CD4-positive, alpha-beta memory T cell (primary cell): Measurements from ENCODE around the gene CNOT6L. TPM values are rescaled to one million over a fixed set of nuclear protein-coding genes. Genes with fewer than 3 reads are reported as not detected.
A peak's percentile ranks its signal among the peaks of the same experiment; 100 is the strongest.

Experiments
- CTCF ChIA-PET: fragments of 350-600 bp; sonication (Branson Sonifier 250); formaldehyde crosslinking; loops from one replicate; lab custom pipeline; 2021; ENCODE audit warnings: inconsistent platforms; ENCODE audit not compliant: partially characterized antibody; lab: Charles Lee
- POLR2A ChIA-PET: fragments of 350-600 bp; sonication (Branson Sonifier 250); formaldehyde crosslinking; loops from one replicate; lab custom pipeline; 2021; ENCODE audit not compliant: partially characterized antibody; lab: Charles Lee
- DNase-seq, 5 donors: peaks; one replicate each; pipeline versions ENCODE4 v3.0.0 to v3.0.0-alpha.2; 2020 to 2022; ENCODE audit warnings: mixed read lengths in 1 of 5
- H3K27ac ChIP-seq: one replicate; pipeline ENCODE4 v1.7.0; 2013; ENCODE audit warnings: low read depth, low read length
- H3K27me3 ChIP-seq: 2 replicates; pipeline ENCODE4 v1.7.0; 2013; ENCODE audit warnings: mild to moderate bottlenecking, low read length, moderate library complexity; ENCODE audit not compliant: insufficient read depth
- H3K36me3 ChIP-seq: 2 replicates; pipeline ENCODE4 v1.7.0; 2013; ENCODE audit warnings: mild to moderate bottlenecking, low read length, moderate library complexity; ENCODE audit not compliant: insufficient read depth
- H3K4me1 ChIP-seq: 2 replicates; pipeline ENCODE4 v1.7.0; 2013; ENCODE audit warnings: mild to moderate bottlenecking, low read length, moderate library complexity; ENCODE audit not compliant: insufficient read depth
- H3K4me3 ChIP-seq, 2 donors: one replicate each; pipeline ENCODE4 v1.7.0; 2013; ENCODE audit warnings: low read length in 2 of 2, mild to moderate bottlenecking in 1 of 2
- H3K9me3 ChIP-seq, 2 donors: one replicate each; pipeline ENCODE4 v1.7.0; 2013; ENCODE audit warnings: low read length in 2 of 2, control low read depth in 1 of 2; ENCODE audit not compliant: control insufficient read depth in 1 of 2
- H3K27ac Mint-ChIP-seq, 7 donors: one replicate each; pipeline ENCODE4 v1.8.0; 2020 to 2021; ENCODE audit warnings: mixed read lengths in 7 of 7, mild to moderate bottlenecking in 6 of 7, inconsistent platforms in 3 of 7, moderate library complexity in 3 of 7
- H3K27me3 Mint-ChIP-seq, 2 donors: one replicate each; pipeline ENCODE4 v1.8.0; 2020 to 2021; ENCODE audit warnings: mixed read lengths in 2 of 2
- H3K36me3 Mint-ChIP-seq, 2 donors: one replicate each; pipeline ENCODE4 v1.8.0; 2020 to 2021; ENCODE audit warnings: mixed read lengths in 2 of 2, inconsistent platforms in 1 of 2, mild to moderate bottlenecking in 1 of 2
- H3K4me1 Mint-ChIP-seq, 4 donors: one replicate each; pipeline ENCODE4 v1.8.0; 2020 to 2021; ENCODE audit warnings: mixed read lengths in 4 of 4, mild to moderate bottlenecking in 1 of 4
- H3K4me3 Mint-ChIP-seq, 8 donors: one replicate each; pipeline ENCODE4 v1.8.0; 2020 to 2021; ENCODE audit warnings: mixed read lengths in 8 of 8, mild to moderate bottlenecking in 7 of 8, moderate library complexity in 6 of 8, inconsistent platforms in 3 of 8
- H3K9me3 Mint-ChIP-seq, 8 donors: one replicate each; pipeline ENCODE4 v1.8.0; 2020 to 2021; ENCODE audit warnings: mixed read lengths in 8 of 8, mild to moderate bottlenecking in 5 of 8, inconsistent platforms in 3 of 8, moderate library complexity in 1 of 8
- intact Hi-C: fragments of 100-400 bp; cut with micrococcal nuclease; formaldehyde crosslinking; loops from one replicate; pipeline ENCODE4 v1.15.1; 2023
- polyA plus RNA-seq, 2 donors: library from polyadenylated mRNA; unstranded; fragments of 300-500 nt; fragmentation: Illumina TruSeq; gene quantifications; one replicate each; pipeline ENCODE4 v1.2.3, GENCODE V29; 2021
- total RNA-seq, 2 experiments: library from RNA; stranded (reverse); gene quantifications; one replicate each; pipeline ENCODE4 v1.2.3, GENCODE V29; 2021

CNOT6L gene
- total and polyA plus RNA-seq, 4 experiments from 2014 or later: 34.3 to 225 (median 126) TPM

DNA sequence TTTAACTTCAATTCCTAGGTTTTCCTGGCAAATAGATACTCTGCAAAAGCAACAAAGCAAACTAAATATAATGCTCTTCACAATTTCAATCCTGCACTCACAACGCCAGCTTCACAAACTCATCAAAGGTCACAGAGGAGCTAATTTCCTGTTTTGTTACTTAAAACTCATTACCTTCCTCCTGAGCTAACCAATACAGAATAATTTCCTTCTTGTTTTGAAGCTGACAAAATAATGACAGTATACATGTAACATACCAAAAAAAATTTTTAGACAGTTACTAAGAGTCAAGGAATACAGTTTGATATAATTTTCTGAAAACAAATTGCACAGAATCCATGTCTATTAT is 17.9 kb downstream of the CNOT6L start:
- POLR2A ChIA-PET: interaction anchor here (0.6 to 4.5 kb wide), 13 partner anchors 12 to 1805 kb away, joined by 3 to 83 read pairs (median 4); partner anchors contain the start of genes CNOT6L and MRPL1
- H3K4me1 Mint-ChIP-seq: peaks cover 50 to 93% (median 69%) of the 10 kb centered on the region in 4 donors
- peak overlapping the region in 1 of 2 donors; percentile 21 for H3K4me3 ChIP-seq
- H3K36me3 Mint-ChIP-seq: peaks cover 10 to 26% of the 10 kb centered on the region in 2 donors
- no peaks in the 10 kb centered on the region for H3K9me3 ChIP-seq
- no peaks in the 10 kb centered on the region for H3K27me3 ChIP-seq
- CTCF ChIA-PET: interaction anchor here (0.6 to 3.5 kb wide), 8 partner anchors 16 to 69 kb away, joined by 3 to 26 read pairs (median 4); partner anchors contain the start of gene MRPL1
- H3K27me3 Mint-ChIP-seq: no peaks in the 10 kb centered on the region
- DNase-seq: peak; percentile 35 to 51 (median 47)
- peak overlapping the region; percentile 59 to 84 (median 80) for H3K4me3 Mint-ChIP-seq
- peaks cover 98% of the 10 kb centered on the region for H3K4me1 ChIP-seq
- H3K36me3 ChIP-seq: no peaks in the 10 kb centered on the region
- H3K27ac ChIP-seq: peak overlapping the region; percentile 49
- intact Hi-C loops: loop anchor here (1.0 to 10.0 kb wide), 3 partner anchors 9 to 636 kb away; partner anchors contain the start of gene MRPL1
- H3K9me3 Mint-ChIP-seq: peaks cover 0 to 3% (median 0%) of the 10 kb centered on the region in 8 donors
- H3K27ac Mint-ChIP-seq: peak overlapping the region; percentile 18 to 90 (median 65)

DNA sequence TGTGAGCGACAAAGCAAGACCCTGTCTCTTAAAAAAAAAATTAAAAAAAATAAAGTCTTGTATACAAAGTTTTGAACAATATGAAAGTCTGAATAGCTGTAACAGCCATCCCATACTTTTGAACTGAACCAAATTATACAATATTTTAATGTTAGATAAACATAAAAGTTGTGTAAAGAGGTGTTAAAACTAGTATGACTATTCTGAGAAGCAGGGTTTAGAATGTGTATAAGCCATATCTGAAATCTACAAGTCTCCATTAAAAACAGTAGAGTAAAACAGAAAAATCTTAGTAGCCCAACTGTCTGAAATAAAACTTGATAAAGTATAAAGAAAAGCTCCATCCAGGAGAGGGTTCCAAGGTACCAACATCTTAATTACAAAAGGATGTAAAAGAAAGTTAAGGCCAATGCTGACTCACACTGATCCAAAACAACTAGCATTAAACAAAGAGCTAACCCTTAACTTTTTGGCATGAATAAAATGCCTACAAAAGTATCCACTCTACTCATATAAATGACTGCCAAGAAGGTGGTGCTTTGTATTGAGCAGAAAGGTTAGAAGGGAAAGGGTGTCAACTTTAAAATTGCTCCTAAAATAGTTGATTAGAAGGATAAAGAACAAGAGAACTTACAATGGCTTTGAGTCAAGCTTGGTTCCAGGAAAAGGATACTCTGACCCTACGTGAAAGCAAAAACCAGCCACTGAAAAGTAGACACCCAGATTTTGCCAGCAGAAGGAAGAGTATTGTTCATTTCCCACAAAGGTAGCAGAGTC is 18.5 kb downstream of the CNOT6L start:
- H3K27me3 Mint-ChIP-seq: no peaks in the 10 kb centered on the region
- H3K36me3 Mint-ChIP-seq: peaks cover 14 to 28% of the 10 kb centered on the region in 2 donors
- peak overlapping the region; percentile 18 to 90 (median 62) for H3K27ac Mint-ChIP-seq
- intact Hi-C loops: loop anchor here (1.0 to 10.0 kb wide), 3 partner anchors 8 to 636 kb away; partner anchors contain the start of gene MRPL1
- H3K4me1 Mint-ChIP-seq: peaks cover 47 to 92% (median 67%) of the 10 kb centered on the region in 4 donors
- Histone ChIP-seq H3K27ac (peak overlapping the region; percentile 49), H3K9me3 (no peaks in the 10 kb centered on the region), H3K4me3 (peak overlapping the region in 1 of 2 donors; percentile 21), H3K27me3 (no peaks in the 10 kb centered on the region), H3K4me1 (peaks cover 95% of the 10 kb centered on the region), H3K36me3 (no peaks in the 10 kb centered on the region)
- ChIA-PET CTCF (interaction anchor here (0.6 to 3.5 kb wide), 10 partner anchors 15 to 70 kb away, joined by 3 to 26 read pairs (median 4); partner anchors contain the start of gene MRPL1), POLR2A (interaction anchor here (0.6 to 4.5 kb wide), 12 partner anchors 11 to 1805 kb away, joined by 3 to 83 read pairs (median 4); partner anchors contain the start of genes CNOT6L and MRPL1)
- peak overlapping the region; percentile 59 to 84 (median 80) for H3K4me3 Mint-ChIP-seq
- H3K9me3 Mint-ChIP-seq: peaks cover 0 to 4% (median 0%) of the 10 kb centered on the region in 8 donors
- no peak for DNase-seq

DNA sequence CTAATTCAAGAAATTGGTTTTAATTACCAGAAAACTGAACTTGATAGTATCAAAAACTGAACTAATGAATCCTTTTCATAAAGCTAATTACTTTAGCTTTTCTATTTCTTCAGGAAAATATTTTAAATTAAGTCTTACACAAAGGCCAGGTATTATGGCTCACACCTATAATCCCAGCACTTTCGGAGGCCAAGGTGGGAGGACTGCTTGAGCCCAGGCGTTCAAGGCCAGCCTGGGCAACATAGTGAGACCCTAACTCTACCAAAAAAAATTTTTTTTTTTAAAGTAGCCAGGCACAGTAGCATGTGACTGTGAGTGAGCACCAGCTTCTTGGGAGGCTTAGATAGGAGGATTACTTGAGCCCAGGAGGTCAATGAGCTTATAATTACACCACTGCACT is 19.1 kb downstream of the CNOT6L start:
- H3K27me3 ChIP-seq: no peaks in the 10 kb centered on the region
- DNase-seq: no peak
- CTCF ChIA-PET: interaction anchor here (0.6 to 3.5 kb wide), 8 partner anchors 15 to 62 kb away, joined by 3 to 26 read pairs (median 4); partner anchors contain the start of gene MRPL1
- Mint-ChIP-seq H3K27ac (peak overlapping the region in 3 of 7 donors; percentile 13 to 87 (median 59)), H3K4me3 (peak overlapping the region in 5 of 8 donors; percentile 6 to 41 (median 37)), H3K27me3 (no peaks in the 10 kb centered on the region), H3K9me3 (peaks cover 0 to 4% (median 0%) of the 10 kb centered on the region in 8 donors), H3K36me3 (peaks cover 20 to 30% of the 10 kb centered on the region in 2 donors), H3K4me1 (peaks cover 47 to 92% (median 68%) of the 10 kb centered on the region in 4 donors)
- no peak overlapping the region for H3K4me3 ChIP-seq
- H3K36me3 ChIP-seq: no peaks in the 10 kb centered on the region
- peaks cover 94% of the 10 kb centered on the region for H3K4me1 ChIP-seq
- no peaks in the 10 kb centered on the region for H3K9me3 ChIP-seq
- H3K27ac ChIP-seq: peak overlapping the region; percentile 31
- POLR2A ChIA-PET: interaction anchor here (0.8 to 4.5 kb wide), 6 partner anchors 12 to 62 kb away, joined by 4 to 83 read pairs (median 8); partner anchors contain the start of genes CNOT6L and MRPL1
- intact Hi-C loops: loop anchor here (10.0 kb wide), 1 partner anchor 635 kb away; no protein-coding TSS in a partner anchor

DNA sequence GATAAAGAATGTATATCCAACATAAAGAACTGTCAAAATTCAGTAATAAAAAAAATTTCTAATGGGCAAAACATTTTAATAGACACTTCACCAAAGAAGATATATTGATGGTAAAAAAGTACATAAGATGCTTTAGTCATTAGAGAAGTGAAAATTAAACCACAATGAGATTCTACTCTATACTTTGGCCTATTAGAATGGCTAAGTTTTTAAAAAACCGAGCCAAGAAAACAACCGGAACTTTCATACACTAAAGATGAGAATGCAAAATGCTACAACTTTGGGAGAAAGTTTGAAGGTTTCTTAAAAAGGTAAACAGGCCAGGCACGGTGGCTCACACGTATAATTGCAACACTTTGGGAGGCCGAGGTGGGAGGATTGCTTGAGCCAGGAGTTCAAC is 20.8 kb downstream of the CNOT6L start:
- ChIA-PET CTCF (interaction anchor here (3.3 to 3.5 kb wide), 2 partner anchors 19 to 63 kb away, joined by 18 to 26 read pairs; partner anchors contain the start of gene MRPL1), POLR2A (interaction anchor here (3.5 to 4.5 kb wide), 2 partner anchors 21 to 64 kb away, joined by 43 to 83 read pairs; partner anchors contain the start of genes CNOT6L and MRPL1)
- DNase-seq: no peak
- Mint-ChIP-seq H3K27ac (peak overlapping the region; percentile 59 to 91 (median 82)), H3K27me3 (no peaks in the 10 kb centered on the region), H3K4me1 (peaks cover 50 to 89% (median 70%) of the 10 kb centered on the region in 4 donors), H3K9me3 (peaks cover 0 to 6% (median 0%) of the 10 kb centered on the region in 8 donors), H3K36me3 (peaks cover 21 to 26% of the 10 kb centered on the region in 2 donors), H3K4me3 (peak overlapping the region; percentile 55 to 76 (median 66))
- Histone ChIP-seq H3K4me3 (no peak overlapping the region), H3K4me1 (peaks cover 88% of the 10 kb centered on the region), H3K27me3 (no peaks in the 10 kb centered on the region), H3K9me3 (no peaks in the 10 kb centered on the region), H3K27ac (no peak overlapping the region), H3K36me3 (no peaks in the 10 kb centered on the region)
- intact Hi-C loops: no loop called here

DNA sequence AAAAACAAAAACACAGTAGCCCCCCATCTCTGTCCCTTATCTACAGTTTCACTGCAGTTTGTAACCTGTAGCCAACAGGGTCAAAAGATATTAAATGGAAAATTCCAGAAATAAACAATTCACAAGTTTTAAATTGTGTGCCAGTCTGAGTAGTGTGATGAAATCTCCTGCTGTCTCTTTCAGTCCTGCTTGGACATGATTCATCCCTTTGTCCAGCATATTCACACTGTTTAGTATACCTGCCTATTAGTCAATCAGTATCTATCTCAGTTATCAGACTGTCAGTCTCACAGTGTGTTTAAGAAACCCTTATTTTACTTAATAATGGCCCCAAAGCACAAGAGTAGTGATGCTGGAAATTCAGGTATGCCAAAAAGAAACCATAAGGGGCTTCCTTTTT is 21.9 kb downstream of the CNOT6L start:
- Mint-ChIP-seq H3K27me3 (no peaks in the 10 kb centered on the region), H3K9me3 (peaks cover 0 to 6% (median 0%) of the 10 kb centered on the region in 8 donors), H3K4me1 (peaks cover 50 to 89% (median 70%) of the 10 kb centered on the region in 4 donors), H3K27ac (peak overlapping the region in 5 of 7 donors; percentile 35 to 85 (median 59)), H3K36me3 (peaks cover 21 to 27% of the 10 kb centered on the region in 2 donors), H3K4me3 (peak overlapping the region in 6 of 8 donors; percentile 20 to 70 (median 46))
- H3K36me3 ChIP-seq: no peaks in the 10 kb centered on the region
- H3K9me3 ChIP-seq: no peaks in the 10 kb centered on the region
- intact Hi-C loops: no loop called here
- POLR2A ChIA-PET: no interaction called here
- H3K4me1 ChIP-seq: peaks cover 88% of the 10 kb centered on the region
- DNase-seq: no peak
- H3K4me3 ChIP-seq: no peak overlapping the region
- no peaks in the 10 kb centered on the region for H3K27me3 ChIP-seq
- H3K27ac ChIP-seq: no peak overlapping the region
- CTCF ChIA-PET: no interaction called here

DNA sequence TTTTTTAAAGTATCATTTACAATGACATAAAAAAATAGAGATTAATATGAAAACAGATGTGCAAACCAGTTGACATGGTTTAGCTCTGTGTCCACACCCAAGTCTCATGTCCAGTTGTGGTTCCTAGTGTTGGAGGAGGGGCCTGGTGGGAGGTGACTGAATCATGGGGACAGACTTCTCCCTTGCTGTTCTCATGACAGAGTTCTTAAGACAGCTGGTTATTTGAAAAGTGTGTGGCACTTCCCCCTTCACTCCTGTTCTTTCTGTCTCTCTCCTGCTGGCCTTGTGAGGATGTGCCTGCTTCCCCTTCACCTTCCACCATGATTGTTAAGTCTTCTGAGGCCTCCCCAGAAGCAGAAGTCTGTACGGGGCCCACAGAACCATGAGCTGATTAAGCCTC is 23.8 kb downstream of the CNOT6L start:
- peak overlapping the region in 5 of 8 donors; percentile 18 to 80 (median 51) for H3K4me3 Mint-ChIP-seq
- Histone ChIP-seq H3K36me3 (no peaks in the 10 kb centered on the region), H3K27me3 (no peaks in the 10 kb centered on the region), H3K9me3 (no peaks in the 10 kb centered on the region), H3K4me3 (no peak overlapping the region), H3K27ac (no peak overlapping the region), H3K4me1 (peaks cover 88% of the 10 kb centered on the region)
- ChIA-PET POLR2A (interaction anchor here (0.9 to 1.9 kb wide), 4 partner anchors 14 to 64 kb away, joined by 3 to 11 read pairs (median 5); no protein-coding TSS in a partner anchor), CTCF (interaction anchor here (1.5 kb wide), 1 partner anchor 22 kb away, joined by 5 read pairs; no protein-coding TSS in a partner anchor)
- H3K36me3 Mint-ChIP-seq: peaks cover 25 to 31% of the 10 kb centered on the region in 2 donors
- H3K27ac Mint-ChIP-seq: peak overlapping the region in 5 of 7 donors; percentile 15 to 91 (median 81)
- intact Hi-C loops: no loop called here
- H3K4me1 Mint-ChIP-seq: peaks cover 48 to 88% (median 67%) of the 10 kb centered on the region in 4 donors
- peaks cover 0 to 6% (median 0%) of the 10 kb centered on the region in 8 donors for H3K9me3 Mint-ChIP-seq
- no peak for DNase-seq
- no peaks in the 10 kb centered on the region for H3K27me3 Mint-ChIP-seq
